GM18517 (cell line): Measurements from ENCODE around the gene CHST15.

Experiments used
- ATAC-seq: cut with Tn5 transposase; IDR thresholded peaks from one replicate; pipeline ENCODE4 v1.9.1; 2021; ENCODE audit warnings: mild to moderate bottlenecking, moderate library complexity; ENCODE audit not compliant: unreplicated experiment

Gene CHST15

GRCh38 chr10:124032087-124032935 lies 61.1 kb downstream of the CHST15 start:
- ATAC-seq, result no peak

- no peak for ATAC-seq
These were observed 62.8 kb downstream of the CHST15 start for GRCh38 chr10:124030492-124031110.

- ATAC-seq, result no peak
These were observed 63.3 kb downstream of the CHST15 start for GRCh38 chr10:124030061-124030460.

DNA sequence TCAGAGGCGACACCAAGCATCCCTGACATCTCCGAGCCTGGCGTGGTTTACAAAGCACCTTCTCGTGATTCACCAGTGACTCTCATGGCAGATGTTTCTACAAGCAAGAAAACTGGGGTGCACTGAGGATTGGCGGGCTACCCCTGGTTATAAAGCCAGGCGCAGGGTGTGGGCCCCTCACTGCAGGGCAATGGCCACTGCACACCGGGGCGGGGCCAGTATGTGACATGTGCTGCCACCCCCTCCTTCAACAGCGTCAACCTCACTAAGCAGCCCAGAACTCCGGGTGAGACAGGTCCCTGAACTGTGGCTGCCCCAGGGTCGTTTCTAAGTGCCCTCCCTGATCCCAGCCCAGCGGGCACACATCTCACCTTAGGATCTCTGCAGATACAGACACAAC lies 63.8 kb downstream of the CHST15 start:
- no peak for ATAC-seq

DNA sequence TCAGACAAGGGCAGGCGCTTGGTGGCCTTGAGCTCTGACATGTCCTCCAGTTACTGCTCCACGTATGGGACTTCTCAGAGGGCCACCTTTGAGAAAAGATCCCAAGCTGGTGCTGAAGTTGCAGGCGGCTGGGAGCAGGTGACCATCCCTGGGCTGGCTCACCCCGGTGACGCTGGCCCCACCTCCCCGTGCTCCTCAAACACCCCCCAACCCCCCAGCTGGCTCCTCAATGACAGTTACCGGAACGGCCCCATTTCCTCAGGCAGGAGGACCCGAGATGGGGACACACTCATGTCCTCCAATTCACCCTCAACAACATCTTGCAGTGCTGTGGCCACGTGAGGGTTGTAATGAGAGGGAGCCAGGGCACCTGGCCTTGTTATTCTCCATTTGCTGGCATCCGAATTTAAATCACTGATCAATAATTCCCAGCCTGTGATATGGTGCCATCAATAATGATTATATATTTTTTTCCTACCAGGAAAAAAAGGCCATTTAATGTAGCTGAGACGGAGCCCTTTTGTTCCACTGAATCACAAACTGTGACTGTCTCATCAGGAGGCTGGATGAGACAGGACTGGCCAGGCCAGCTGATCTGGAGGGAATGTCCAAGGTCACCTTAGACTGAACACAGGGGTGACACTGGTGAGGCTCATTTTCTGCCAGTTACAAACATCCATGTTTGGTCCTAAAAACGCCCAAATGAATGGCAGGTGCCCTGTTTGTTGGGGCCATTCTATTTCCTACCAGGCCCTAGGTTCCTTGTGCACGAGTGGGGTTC lies 64.5 kb downstream of the CHST15 start:
- ATAC-seq, result no peak

GRCh38 chr10:124027651-124028050 lies 65.7 kb downstream of the CHST15 start:
- ATAC-seq, result no peak

- ATAC-seq, result no peak
These were observed 66.3 kb downstream of the CHST15 start for GRCh38 chr10:124027031-124027611.

- no peak for ATAC-seq
These were observed 66.8 kb downstream of the CHST15 start for GRCh38 chr10:124026589-124026939.

GRCh38 chr10:124025660-124026588 lies 67.5 kb downstream of the CHST15 start:
- no peak for ATAC-seq

GRCh38 chr10:124025152-124025551 lies 68.2 kb downstream of the CHST15 start:
- no peak for ATAC-seq

- no peak for ATAC-seq
These were observed 71.3 kb downstream of the CHST15 start for GRCh38 chr10:124022066-124022465.

DNA sequence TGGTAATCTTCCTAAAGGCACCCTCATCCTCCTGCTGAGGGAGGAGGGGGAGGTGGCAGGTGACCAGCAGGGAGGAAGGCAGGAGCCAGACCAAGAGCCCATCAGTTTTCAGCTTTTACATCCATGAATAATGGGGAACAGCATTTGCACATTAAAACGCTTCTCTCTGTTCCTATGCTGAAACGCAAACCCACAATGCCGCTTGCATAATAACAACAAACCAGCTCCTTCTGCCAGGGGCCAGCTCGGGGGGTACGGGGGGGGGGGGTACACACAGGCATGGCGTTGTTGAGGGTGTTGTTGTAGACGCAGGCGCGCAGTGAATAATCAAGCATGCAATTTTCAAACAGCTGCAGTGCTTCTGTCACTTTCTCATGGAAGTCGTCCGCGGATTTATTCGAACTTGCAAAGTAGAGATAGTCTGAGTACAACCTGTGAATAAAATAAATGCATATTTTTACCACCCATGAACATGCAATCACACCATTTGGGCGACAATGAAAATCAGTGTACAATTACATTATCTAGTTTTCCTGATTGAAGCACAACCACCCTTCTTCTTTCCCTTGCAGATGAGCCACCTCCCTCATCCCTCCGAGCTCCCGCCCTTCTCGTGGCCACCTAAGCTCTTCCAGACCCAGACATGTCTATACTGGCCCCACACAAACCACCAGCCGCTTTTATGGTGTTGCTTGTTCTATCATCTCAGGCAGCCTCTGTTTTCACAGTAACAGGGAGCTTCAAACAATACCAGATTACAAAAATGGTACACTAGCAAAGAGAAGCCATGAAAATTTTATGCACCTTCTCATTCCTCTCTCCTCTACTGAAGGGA lies 72.2 kb downstream of the CHST15 start:
- ATAC-seq, result no peak

- ATAC-seq, result no peak
These were observed 73.3 kb downstream of the CHST15 start for GRCh38 chr10:124019886-124020797.

GRCh38 chr10:124018886-124019525 lies 74.4 kb downstream of the CHST15 start:
- no peak for ATAC-seq

GRCh38 chr10:124017729-124018128 lies 75.7 kb downstream of the CHST15 start:
- no peak for ATAC-seq

GRCh38 chr10:124016804-124017375 lies 76.5 kb downstream of the CHST15 start:
- no peak for ATAC-seq

DNA sequence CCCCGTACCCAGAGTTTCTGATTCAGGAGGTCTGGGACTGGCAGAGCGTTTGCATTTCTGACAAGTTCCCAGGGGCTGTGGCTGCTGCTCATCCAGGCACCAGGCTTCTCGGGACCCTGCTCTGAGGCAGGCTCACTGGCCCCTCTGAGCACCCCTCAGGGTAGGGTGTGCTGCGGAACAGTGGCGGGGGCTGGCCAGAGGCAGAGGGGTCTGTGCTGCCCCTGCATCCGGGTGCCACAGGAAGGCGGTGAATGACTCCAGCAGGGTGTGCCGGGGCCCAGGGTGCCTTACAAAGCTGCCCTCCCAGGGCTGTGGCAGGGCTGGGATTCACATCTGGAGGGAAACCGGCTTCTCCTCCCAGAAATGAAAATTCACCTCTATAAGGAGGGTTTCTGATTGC lies 77.4 kb downstream of the CHST15 start:
- ATAC-seq, result no peak
